Measurements from ENCODE around the gene MLX. TPM values are rescaled to one million over a fixed set of nuclear protein-coding genes. Genes with fewer than 3 reads are reported as not detected.
"Not testable (repeated sequence)": the region's sequence is repeated elsewhere in the genome, so short reads cannot be mapped to it uniquely, and the experiment has no call there.

Gene MLX
- total RNA-seq, 2 experiments from 2014 or later: 54.8 to 60.4 TPM

DNA sequence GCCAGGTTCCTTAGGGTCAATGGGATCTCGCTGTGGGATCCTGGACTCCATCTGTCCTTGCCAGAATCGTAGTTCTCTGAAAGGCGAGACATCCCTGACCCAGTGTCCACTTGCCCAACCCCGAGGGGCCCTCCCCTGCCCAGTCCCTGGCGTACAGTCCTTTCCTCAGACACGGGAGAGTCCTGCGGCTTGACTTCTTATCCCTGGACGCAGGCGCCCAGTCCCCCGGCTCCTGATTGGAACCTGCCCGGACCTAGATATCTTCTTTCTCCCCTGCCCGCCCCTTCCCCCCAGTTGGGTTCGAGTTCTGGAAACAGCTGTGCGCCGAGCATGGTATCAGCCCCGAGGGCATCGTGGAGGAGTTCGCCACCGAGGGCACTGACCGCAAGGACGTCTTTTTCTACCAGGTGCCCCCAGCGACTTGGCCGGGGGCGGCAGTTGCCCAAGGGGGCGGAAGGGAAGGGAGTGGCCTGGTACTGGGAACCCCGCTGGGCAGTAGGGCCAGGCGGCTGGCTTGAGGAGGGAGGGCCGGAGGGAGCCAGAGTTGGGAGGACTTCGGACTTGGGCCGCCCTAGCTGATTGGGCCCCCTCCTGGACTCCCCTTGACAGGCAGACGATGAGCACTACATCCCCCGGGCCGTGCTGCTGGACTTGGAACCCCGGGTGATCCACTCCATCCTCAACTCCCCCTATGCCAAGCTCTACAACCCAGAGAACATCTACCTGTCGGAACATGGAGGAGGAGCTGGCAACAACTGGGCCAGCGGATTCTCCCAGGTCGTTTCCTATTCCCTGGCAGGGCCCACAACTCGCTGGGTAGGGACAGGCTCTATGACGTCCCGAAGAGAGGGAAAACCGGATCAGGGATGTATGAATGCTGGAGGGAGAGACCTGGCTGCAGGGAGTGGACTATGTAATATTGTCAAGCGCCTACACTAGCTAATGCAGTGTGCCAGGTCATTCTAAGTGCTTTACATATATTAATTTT lies 43.2 kb downstream of the MLX start:
- ATAC-seq; H3K9me3 Mint-ChIP-seq (ENCODE audit: low read depth); DNase-seq; H3K27me3 Mint-ChIP-seq: not testable (repeated sequence)
- H3K4me3 Mint-ChIP-seq: peak overlapping the region; percentile 94
- H3K27ac Mint-ChIP-seq: peak overlapping the region; percentile 92
- peaks cover 32% of the 10 kb centered on the region for H3K36me3 Mint-ChIP-seq
- CTCF ChIA-PET: interaction anchor here (1.8 to 3.4 kb wide), 6 partner anchors 8 to 71 kb away, joined by 4 to 45 read pairs (median 12); partner anchors contain the start of genes PLEKHH3 and PSMC3IP
- peaks cover 41% of the 10 kb centered on the region for H3K4me1 Mint-ChIP-seq

- no peaks in the 10 kb centered on the region for H3K9me3 Mint-ChIP-seq (ENCODE audit: low read depth)
- peaks cover 35% of the 10 kb centered on the region for H3K36me3 Mint-ChIP-seq
- H3K4me3 Mint-ChIP-seq: no peak overlapping the region
- CTCF ChIA-PET: no interaction called here
- ATAC-seq (no peak), DNase-seq (no peak)
- H3K27me3 Mint-ChIP-seq: no peaks in the 10 kb centered on the region
- peaks cover 24% of the 10 kb centered on the region for H3K4me1 Mint-ChIP-seq
- no peak overlapping the region for H3K27ac Mint-ChIP-seq
These were observed 45.1 kb downstream of the MLX start for GRCh38 chr17:42612013-42612412.

GRCh38 chr17:42613699-42614295 lies 46.9 kb downstream of the MLX start:
- H3K27me3 Mint-ChIP-seq: no peaks in the 10 kb centered on the region
- H3K4me1 Mint-ChIP-seq: peaks cover 21% of the 10 kb centered on the region
- DNase-seq (no peak), ATAC-seq (no peak)
- H3K4me3 Mint-ChIP-seq: no peak overlapping the region
- no peaks in the 10 kb centered on the region for H3K9me3 Mint-ChIP-seq (ENCODE audit: low read depth)
- H3K27ac Mint-ChIP-seq: no peak overlapping the region
- H3K36me3 Mint-ChIP-seq: peaks cover 35% of the 10 kb centered on the region
- CTCF ChIA-PET: no interaction called here

DNA sequence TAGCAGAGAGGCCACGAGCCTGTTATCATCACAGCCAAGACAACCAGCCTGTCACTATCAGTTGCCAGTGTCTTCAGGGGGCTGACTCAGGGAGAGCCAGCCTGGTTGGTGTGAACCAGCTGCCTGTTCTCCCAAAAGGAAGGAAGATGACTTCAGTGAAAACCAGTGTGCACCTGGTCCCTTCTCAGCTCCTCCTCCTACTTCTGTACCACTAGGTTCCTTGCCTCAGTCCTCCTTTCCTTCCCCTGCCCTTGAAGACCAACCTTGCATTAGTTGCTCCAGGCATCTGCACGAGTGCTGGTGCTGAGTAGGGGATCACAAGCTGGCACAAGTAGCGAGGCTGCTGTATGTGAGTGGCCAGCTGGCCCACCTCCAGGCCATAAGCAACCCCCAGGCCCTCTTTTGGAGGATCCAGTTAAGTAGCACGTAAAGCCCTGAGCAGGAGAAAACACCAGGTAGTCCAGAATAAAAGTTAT lies 51.1 kb downstream of the MLX start:
- Mint-ChIP-seq H3K36me3 (peaks cover 23% of the 10 kb centered on the region), H3K9me3 (ENCODE audit: low read depth) (no peaks in the 10 kb centered on the region), H3K27me3 (no peaks in the 10 kb centered on the region), H3K4me1 (peaks cover 16% of the 10 kb centered on the region), H3K27ac (peak overlapping the region; percentile 63), H3K4me3 (no peak overlapping the region)
- no peak for DNase-seq
- no peak for ATAC-seq
- CTCF ChIA-PET: interaction anchor here (0.6 to 2.0 kb wide), 5 partner anchors 9 to 576 kb away, joined by 3 to 13 read pairs (median 3); partner anchors contain the start of genes CNTD1, COA3, RETREG3 and TUBG1

- Mint-ChIP-seq H3K9me3 (ENCODE audit: low read depth) (no peaks in the 10 kb centered on the region), H3K27ac (peak overlapping the region; percentile 9), H3K27me3 (peaks cover 2% of the 10 kb centered on the region), H3K4me3 (no peak overlapping the region), H3K4me1 (peaks cover 16% of the 10 kb centered on the region), H3K36me3 (peaks cover 21% of the 10 kb centered on the region)
- ATAC-seq: no peak
- DNase-seq: peak; percentile 45
- CTCF ChIA-PET: interaction anchor here (0.6 to 2.0 kb wide), 6 partner anchors 10 to 577 kb away, joined by 3 to 13 read pairs (median 4); partner anchors contain the start of genes CNTD1, COA3, RETREG3 and TUBG1
These were observed 51.7 kb downstream of the MLX start for GRCh38 chr17:42618442-42619150.

DNA sequence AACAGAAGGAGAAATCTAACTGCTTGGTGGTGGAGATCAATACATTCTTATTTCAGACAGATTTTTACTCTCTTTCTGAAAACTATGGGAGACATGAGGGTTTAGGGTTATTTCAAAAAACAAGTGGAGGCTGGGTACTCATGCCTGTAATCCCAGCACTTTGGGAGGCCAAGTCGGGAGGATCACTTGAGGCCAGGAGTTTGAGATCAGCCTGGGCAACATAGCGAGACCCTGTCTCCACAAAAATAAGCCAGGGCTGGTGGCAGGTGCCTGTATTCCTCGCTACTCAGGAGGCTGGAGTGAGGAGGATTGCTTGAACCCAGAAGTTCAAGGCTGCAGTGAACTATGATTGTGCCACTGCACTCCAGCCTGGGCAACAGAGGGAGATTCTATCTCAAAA lies 55.1 kb downstream of the MLX start:
- ATAC-seq; H3K9me3 Mint-ChIP-seq (ENCODE audit: low read depth); H3K27ac Mint-ChIP-seq; H3K27me3 Mint-ChIP-seq; H3K36me3 Mint-ChIP-seq; CTCF ChIA-PET; H3K4me3 Mint-ChIP-seq; DNase-seq: not testable (repeated sequence)
- peaks cover 16% of the 10 kb centered on the region for H3K4me1 Mint-ChIP-seq

Other genes with a start within 250 kb of the MLX start
- 10 to 100 TPM; 90.5 to 97.6 TPM for gene STAT3, start 178.7 kb upstream of the MLX start, total RNA-seq
- 1 to 10 TPM in 1 of 2 experiments, under 1 TPM in 1; 0.66 to 1.3 TPM for gene CAVIN1, start 143.8 kb upstream of the MLX start, total RNA-seq
- 1 to 10 TPM; 4.6 to 6.0 TPM for gene ATP6V0A1, start 108.2 kb upstream of the MLX start, total RNA-seq
- gene NAGLU, start 30.9 kb upstream of the MLX start, total RNA-seq: 10 to 100 TPM; 18.2 to 19.4 TPM
- gene HSD17B1, start 14.2 kb upstream of the MLX start, total RNA-seq: 1 to 10 TPM in 1 of 2 experiments, under 1 TPM in 1; 0.70 to 1.1 TPM
- gene COASY, start 5.0 kb upstream of the MLX start, total RNA-seq: 100 to 1,000 TPM in 1 of 2 experiments, 10 to 100 TPM in 1; 95.9 to 108 TPM
- 10 to 100 TPM; 24.4 to 25.5 TPM for gene PSMC3IP, start 10.6 kb downstream of the MLX start, total RNA-seq
- 10 to 100 TPM; 46.7 to 54.2 TPM for gene RETREG3, start 42.3 kb downstream of the MLX start, total RNA-seq
- gene TUBG1, start 42.6 kb downstream of the MLX start, total RNA-seq: 100 to 1,000 TPM in 1 of 2 experiments, 10 to 100 TPM in 1; 92.3 to 103 TPM
- gene TUBG2, start 92.2 kb downstream of the MLX start, total RNA-seq: 10 to 100 TPM; 13.5 to 14.6 TPM
- 1 to 10 TPM; 1.3 to 1.4 TPM for gene PLEKHH3, start 109.9 kb downstream of the MLX start, total RNA-seq
- gene CCR10, start 114.7 kb downstream of the MLX start, total RNA-seq: under 1 TPM in 1 of 2 experiments, not detected in 1; 0.45 TPM
- gene CNTNAP1, start 115.4 kb downstream of the MLX start, total RNA-seq: 1 to 10 TPM in 1 of 2 experiments, under 1 TPM in 1; 0.61 to 1.9 TPM
- 10 to 100 TPM; 39.9 to 46.5 TPM for gene EZH1, start 177.9 kb downstream of the MLX start, total RNA-seq
- gene RAMP2, start 194.1 kb downstream of the MLX start, total RNA-seq: not detected
- 10 to 100 TPM; 62.8 to 77.8 TPM for gene VPS25, start 206.3 kb downstream of the MLX start, total RNA-seq
- gene WNK4, start 213.5 kb downstream of the MLX start, total RNA-seq: under 1 TPM; 0.20 to 0.59 TPM
- gene COA3, start 231.6 kb downstream of the MLX start, total RNA-seq: 10 to 100 TPM; 43.7 to 48.2 TPM
- gene CNTD1, start 231.8 kb downstream of the MLX start, total RNA-seq: not detected

Data from activated CD8-positive, alpha-beta memory T cell treated with anti-CD3 and anti-CD28 coated beads, Interleukin-2, amount 10 ng/mL, durations not matched to agents 7 days and 5 days (primary cell).